A204.1 (cell line): ENCODE measurements around the gene ANKS4B.

Source experiments
- FAIRE-seq: peaks from 2 replicates; lab custom pipeline; 2012; peaks lifted over from hg19 to GRCh38; lab: Jason Lieb, UNC

The ANKS4B gene

GRCh38 chr16:21301168-21301894 is 67.8 kb downstream of the ANKS4B start:
- no peak for FAIRE-seq

- no peak for FAIRE-seq
Observed at GRCh38 chr16:21301895-21302291, 68.4 kb downstream of the ANKS4B start.

GRCh38 chr16:21302454-21302853 is 69.0 kb downstream of the ANKS4B start:
- no peak for FAIRE-seq

GRCh38 chr16:21302898-21303528 is 69.5 kb downstream of the ANKS4B start:
- FAIRE-seq = no peak
